HG03442 (cell line): Measurements from ENCODE around the gene PNPLA7.
"Not testable (repeated sequence)": the region's sequence is repeated elsewhere in the genome, so short reads cannot be mapped to it uniquely, and the experiment has no call there.

Experiments used
- ATAC-seq: cut with Tn5 transposase; IDR thresholded peaks from one replicate; pipeline ENCODE4 v1.9.1; 2021; ENCODE audit warnings: mild to moderate bottlenecking, moderate library complexity; ENCODE audit not compliant: unreplicated experiment

The PNPLA7 gene

GRCh38 chr9:137516144-137516917 is 33.9 kb downstream of the PNPLA7 start:
- no peak for ATAC-seq

GRCh38 chr9:137515338-137515724 is 34.9 kb downstream of the PNPLA7 start:
- no peak for ATAC-seq

- ATAC-seq = no peak
Observed at GRCh38 chr9:137514691-137515337, 35.4 kb downstream of the PNPLA7 start.

DNA sequence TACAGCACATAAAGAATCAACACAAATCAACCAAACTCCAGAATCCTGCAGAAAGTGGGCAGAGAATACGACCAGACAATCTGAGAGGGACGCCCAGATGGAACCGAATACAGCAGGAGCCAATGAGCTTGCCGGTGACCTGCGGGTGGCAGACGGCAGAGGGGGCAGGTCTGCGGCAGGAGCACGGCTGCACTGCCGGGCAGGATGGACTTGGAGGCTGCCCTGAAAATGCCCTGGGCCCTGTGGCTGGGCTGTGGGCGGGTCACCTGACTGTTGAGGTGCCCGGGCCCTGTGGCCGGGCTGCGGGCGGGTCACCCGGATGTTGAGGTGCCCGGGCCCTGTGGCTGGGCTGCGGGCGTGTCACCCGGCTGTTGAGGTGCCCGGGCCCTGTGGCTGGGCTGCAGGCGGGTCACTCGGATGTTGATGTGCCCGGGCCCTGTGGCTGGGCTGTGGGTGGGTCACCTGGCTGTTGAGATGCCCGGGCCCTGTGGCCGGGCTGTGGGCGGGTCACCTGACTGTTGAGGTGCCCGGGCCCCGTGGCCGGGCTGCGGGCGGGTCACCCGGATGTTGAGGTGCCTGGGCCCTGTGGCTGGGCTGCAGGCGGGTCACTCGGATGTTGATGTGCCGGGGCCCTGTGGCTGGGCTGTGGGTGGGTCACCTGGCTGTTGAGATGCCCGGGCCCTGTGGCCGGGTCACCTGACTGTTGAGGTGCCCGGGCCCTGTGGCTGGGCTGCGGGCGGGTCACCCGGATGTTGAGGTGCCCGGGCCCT is 36.2 kb downstream of the PNPLA7 start:
- ATAC-seq = not testable (repeated sequence)

DNA sequence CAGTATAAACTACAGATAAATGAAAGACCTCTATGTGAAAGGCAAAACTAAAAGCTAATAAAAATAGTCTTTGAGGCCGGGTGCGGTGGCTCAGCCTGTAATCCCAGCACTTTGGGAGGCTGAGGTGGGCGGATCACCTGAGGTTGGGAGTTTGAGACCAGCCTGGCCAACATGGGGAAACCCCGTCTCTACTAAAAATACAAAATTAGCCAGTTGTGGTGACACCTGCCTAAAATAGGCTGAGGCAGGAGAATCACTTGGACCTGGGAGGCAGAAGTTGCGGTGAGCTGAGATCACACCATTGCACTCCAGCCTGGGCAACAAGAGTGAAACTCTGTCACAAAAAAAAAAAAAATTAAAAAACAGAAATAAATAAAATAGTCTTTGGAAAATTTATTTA is 37.1 kb downstream of the PNPLA7 start:
- ATAC-seq = not testable (repeated sequence)

DNA sequence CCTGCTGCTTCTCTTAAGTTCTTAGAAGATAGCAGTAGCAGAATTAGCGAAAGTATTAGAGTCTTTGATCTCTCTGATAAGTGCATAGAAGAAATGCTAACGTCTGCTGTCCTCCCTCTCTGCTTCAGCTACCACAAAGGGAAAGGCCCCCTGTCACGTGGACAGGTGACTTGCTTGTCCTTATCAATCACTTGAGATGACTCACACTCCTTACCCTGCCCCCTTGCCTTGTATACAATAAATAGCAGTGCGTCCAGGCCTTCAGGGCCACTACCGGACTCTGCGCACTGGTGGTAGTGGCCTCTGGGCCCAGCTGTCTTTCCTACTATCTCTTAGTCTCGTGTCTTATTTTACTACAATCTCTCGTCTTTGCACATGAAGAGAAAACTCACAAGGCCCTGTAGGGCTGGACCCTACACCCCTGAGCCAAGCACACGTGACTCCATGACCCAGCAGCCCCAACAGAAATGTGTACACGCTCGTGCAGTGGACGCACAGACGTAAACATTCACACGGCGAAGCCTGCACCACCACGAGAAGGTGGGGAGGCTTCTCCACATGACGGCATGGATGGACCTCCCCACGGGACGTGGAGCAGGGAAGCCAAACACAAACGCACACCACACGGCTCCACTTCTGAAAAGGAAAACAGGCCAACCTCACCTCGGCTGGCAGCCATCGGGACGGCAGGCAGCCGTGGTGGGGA is 38.3 kb downstream of the PNPLA7 start:
- ATAC-seq = no peak

DNA sequence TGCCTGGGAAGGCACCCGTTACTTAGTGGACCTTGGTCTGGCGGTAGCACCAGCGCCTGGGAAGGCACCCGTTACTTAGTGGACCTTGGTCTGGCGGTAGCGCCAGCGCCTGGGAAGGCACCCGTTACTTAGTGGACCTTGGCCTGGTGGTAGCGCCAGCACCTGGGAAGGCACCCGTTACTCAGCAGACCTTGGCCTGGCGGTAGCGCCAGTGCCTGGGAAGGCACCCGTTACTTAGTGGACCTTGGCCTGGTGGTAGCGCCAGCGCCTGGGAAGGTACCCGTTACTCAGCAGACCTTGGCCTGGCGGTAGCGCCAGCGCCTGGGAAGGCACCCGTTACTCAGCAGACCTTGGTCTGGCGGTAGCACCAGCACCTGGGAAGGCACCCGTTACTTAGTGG is 39.1 kb downstream of the PNPLA7 start:
- not testable (repeated sequence) for ATAC-seq

DNA sequence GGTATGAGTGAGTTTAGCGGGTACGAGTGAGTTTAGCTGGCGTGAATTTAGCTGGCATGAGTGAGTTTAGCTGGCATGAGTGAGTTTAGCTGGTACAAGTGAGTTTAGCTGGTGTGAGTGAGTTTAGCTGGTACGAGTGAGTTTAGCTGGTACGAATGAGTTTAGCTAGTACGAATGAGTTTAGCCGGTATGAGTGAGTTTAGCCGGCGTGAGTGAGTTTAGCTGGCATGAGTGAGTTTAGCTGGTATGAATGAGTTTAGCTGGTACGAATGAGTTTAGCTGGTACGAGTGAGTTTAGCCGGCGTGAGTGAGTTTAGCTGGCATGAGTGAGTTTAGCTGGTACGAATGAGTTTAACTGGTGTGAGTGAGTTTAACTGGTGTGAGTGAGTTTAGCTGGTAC is 41.0 kb downstream of the PNPLA7 start:
- no peak for ATAC-seq

- ATAC-seq = no peak
Observed at GRCh38 chr9:137506702-137507171, 43.5 kb downstream of the PNPLA7 start.

GRCh38 chr9:137506274-137506673 is 43.9 kb downstream of the PNPLA7 start:
- ATAC-seq = no peak

DNA sequence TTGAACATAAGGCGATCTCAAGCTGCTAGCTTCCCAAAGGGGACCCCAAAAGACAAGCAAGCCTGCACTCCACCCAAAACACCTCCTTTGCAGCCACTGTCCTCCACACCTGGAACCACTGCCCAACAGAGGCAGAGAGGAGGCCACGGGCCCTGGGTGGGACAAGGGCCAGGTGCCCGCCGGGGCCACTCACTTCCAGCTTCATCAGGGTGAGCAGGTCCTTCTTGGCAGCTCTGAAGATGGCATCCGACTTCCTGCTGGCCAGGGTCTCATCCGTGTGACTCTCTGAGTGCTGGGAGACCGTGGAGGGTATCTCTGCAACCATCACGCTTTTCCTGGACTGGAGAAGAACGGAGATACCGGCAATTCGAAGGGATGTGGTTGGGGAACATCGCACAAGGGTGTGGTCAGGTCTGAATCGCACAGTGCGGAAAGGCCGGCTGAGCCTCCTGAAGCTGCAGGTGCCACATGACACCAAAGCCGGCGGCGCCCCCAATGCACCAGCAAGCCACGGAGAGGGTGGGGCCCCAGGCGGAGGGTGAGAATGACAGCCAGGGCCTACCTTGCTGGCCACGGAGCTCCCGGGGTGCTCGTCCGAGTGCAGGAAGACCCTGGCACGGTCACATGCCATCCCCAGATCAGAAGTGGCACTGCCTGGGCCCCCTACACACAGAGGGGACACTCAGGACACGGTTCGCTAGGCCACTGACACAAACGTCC is 44.6 kb downstream of the PNPLA7 start:
- ATAC-seq = no peak

DNA sequence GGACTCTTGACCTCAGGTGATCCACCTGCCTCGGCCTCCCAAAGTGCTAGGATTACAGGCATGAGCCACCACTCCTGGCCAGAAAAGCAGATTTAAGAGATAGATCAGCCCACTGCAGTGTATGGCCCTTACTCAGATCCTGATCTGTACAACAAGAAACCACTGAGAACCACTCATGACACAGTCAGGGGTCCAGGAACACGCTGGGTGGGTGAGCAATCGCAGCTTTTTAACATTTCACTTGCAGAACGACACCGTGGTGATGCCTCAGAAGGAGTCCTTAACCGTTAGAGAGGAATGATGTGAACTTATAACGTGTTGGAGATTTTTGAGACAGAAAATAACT is 45.8 kb downstream of the PNPLA7 start:
- ATAC-seq = no peak

GRCh38 chr9:137502008-137502911 is 47.9 kb downstream of the PNPLA7 start:
- ATAC-seq = no peak

- ATAC-seq = no peak
Observed at GRCh38 chr9:137501457-137501856, 48.7 kb downstream of the PNPLA7 start.

- ATAC-seq = no peak
Observed at GRCh38 chr9:137500666-137501397, 49.4 kb downstream of the PNPLA7 start.

GRCh38 chr9:137499858-137500661 is 50.1 kb downstream of the PNPLA7 start:
- ATAC-seq = no peak

DNA sequence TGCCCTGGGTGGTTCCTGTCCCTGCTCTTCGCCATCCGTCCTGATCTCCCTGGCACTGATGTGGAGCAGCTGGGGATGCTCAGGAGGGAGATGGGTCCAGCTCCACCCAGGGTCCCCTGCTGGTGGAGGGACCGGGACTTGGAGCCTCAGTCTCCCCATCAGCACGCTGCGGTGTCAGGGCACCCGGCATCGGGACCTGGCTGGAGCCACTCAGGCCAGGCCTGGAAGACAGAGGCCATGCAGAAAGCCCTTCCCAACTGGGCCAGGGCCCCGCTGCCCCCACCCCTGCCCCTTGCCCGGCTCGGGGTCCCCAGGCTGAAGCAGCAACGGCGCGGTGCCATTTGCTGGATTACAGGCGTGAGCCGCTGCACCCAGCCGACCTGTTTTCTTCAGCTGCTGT is 50.8 kb downstream of the PNPLA7 start:
- no peak for ATAC-seq

DNA sequence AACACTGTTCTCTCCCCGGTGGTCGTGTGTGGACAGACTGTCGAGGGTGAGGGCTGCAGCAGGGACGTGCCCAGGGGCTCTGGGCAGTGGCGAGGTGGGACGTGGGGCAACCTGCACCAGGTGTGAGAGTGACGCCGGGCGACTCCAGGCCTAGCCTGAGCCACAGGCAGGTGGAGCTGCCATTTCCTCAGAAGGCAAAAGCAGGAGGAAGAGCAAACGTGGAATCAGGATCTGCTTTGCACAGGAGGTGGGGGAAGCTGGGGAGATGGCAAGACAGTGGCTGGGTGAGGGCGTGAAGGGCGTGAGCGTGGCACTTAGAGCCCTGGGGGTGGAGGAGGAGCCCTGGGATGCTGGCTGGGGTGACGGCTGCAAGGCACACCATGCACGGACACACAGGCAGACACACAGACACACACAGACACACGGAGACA is 51.5 kb downstream of the PNPLA7 start:
- no peak for ATAC-seq
